HepG2 (cell line): Measurements from ENCODE around the gene SERPIND1. TPM values are rescaled to one million over a fixed set of nuclear protein-coding genes. Genes with fewer than 3 reads are reported as not detected.

Experiments
- ATAC-seq: fragments of 200-7000 bp; cut with Tn5 transposase; 3 replicates; pipeline ENCODE4 v1.9.1; 2020; ENCODE audit warnings: mild to moderate bottlenecking, moderate library complexity
- BruUV-seq: library from RNA; stranded (reverse); fragments of 400-500 nt; replicated peaks from 2 replicates; lab custom pipeline; 2021; lab: Mats Ljungman, UMichigan
- CTCF ChIA-PET: fragments of 300-600 bp; formaldehyde crosslinking; extraction: SDS; loops from one replicate; lab custom pipeline; 2021; ENCODE audit warnings: low total read pairs, inconsistent platforms, low intra/inter-chr PET ratio; lab: Yijun Ruan, JAX
- POLR2A ChIA-PET: fragments of 350-600 bp; sonication (Branson Sonifier 250); formaldehyde crosslinking; loops from one replicate; lab custom pipeline; 2020; ENCODE audit warnings: antibody characterized with exemption, inconsistent platforms; lab: Yijun Ruan, JAX
- DNase-seq: peaks from one replicate; pipeline ENCODE4 v3.0.0-alpha.2; 2015; ENCODE audit warnings: low spot score
- FAIRE-seq: peaks from 3 replicates; lab custom pipeline; 2011; peaks lifted over from hg19 to GRCh38; lab: Jason Lieb, UNC
- H2AFZ ChIP-seq: one replicate; pipeline ENCODE4 v1.6.1; 2011; ENCODE audit warnings: low read length, inconsistent platforms
- H3K27ac ChIP-seq: fragments of 300-600 bp; 3 replicates; pipeline ENCODE4 v1.8.0; 2011; ENCODE audit warnings: mixed run types, mild to moderate bottlenecking, mixed read lengths, low read length, inconsistent platforms; ENCODE audit not compliant: insufficient read depth; ENCODE audit errors: extremely low read length
- H3K27me3 ChIP-seq, 2 experiments: fragments of 200-600 bp in 1 of 2; 2 replicates in 1 of 2; 3 replicates in 1 of 2; pipeline versions ENCODE4 v1.6.0 to v1.8.0; 2011; ENCODE audit warnings: low read length in 2 of 2, mild to moderate bottlenecking in 2 of 2, moderate library complexity in 2 of 2, inconsistent platforms in 1 of 2; ENCODE audit not compliant: insufficient read depth in 2 of 2, control insufficient read depth in 1 of 2
- H3K36me3 ChIP-seq, 2 experiments: fragments of 200-600 bp in 1 of 2; replicated peaks in 1 of 2; 2 replicates in 1 of 2; 3 replicates in 1 of 2; pipeline versions ENCODE4 v1.5.1 to v1.8.0; 2011; ENCODE audit warnings: low read length in 2 of 2, inconsistent platforms in 1 of 2; ENCODE audit not compliant: insufficient read depth in 2 of 2, control insufficient read depth in 1 of 2
- H3K4me1 ChIP-seq: 2 replicates; pipeline ENCODE4 v1.5.1; 2012; ENCODE audit warnings: low read length, inconsistent platforms; ENCODE audit not compliant: insufficient read depth
- H3K4me2 ChIP-seq: 2 replicates; pipeline ENCODE4 v1.6.0; 2011; ENCODE audit warnings: low read depth, low read length, inconsistent platforms
- H3K4me3 ChIP-seq, 3 experiments: fragments of 200-600 bp in 1 of 3; sonication (generic), shearing (Covaris generic) in 1 of 3; replicated peaks in 1 of 3; 2 replicates each; pipeline ENCODE4 v1.5.1; 2011 to 2016; ENCODE audit warnings: low read length in 3 of 3, inconsistent platforms in 2 of 3, low read depth in 2 of 3, mild to moderate bottlenecking in 2 of 3, control low read depth in 1 of 3, mixed read lengths in 1 of 3; ENCODE audit not compliant: insufficient read depth in 1 of 3
- H3K79me2 ChIP-seq: one replicate; pipeline ENCODE4 v1.6.1; 2011; ENCODE audit warnings: low read length, inconsistent platforms; ENCODE audit not compliant: insufficient read depth
- H3K9ac ChIP-seq: 2 replicates; pipeline ENCODE4 v1.6.0; 2011; ENCODE audit warnings: mild to moderate bottlenecking, low read depth, low read length, inconsistent platforms; ENCODE audit not compliant: insufficient read depth
- H3K9me3 ChIP-seq: 2 replicates; pipeline ENCODE4 v1.5.1; 2012; ENCODE audit warnings: mild to moderate bottlenecking, low read length
- H4K20me1 ChIP-seq: 2 replicates; pipeline ENCODE4 v1.6.0; 2011; ENCODE audit warnings: inconsistent platforms, mild to moderate bottlenecking, low read length, moderate library complexity; ENCODE audit not compliant: insufficient read depth
- FOXA1 ChIP-seq, 2 experiments: fragments of 450-650 bp in 1 of 2; sonication (generic) in 1 of 2; formaldehyde crosslinking in 1 of 2; IDR thresholded peaks; 2 replicates each; pipeline versions ENCODE4 v1.4.0 to v1.6.1; 2016 to 2020; ENCODE audit warnings: missing genetic modification reagents in 1 of 2
- KDM5A ChIP-seq: fragments of 200-600 bp; sonication (generic); IDR thresholded peaks from 2 replicates; pipeline ENCODE4 v1.7.0; 2018; ENCODE audit warnings: antibody characterized with exemption, mild to moderate bottlenecking, low read length, borderline replicate concordance
- MTA1 ChIP-seq: sonication (generic); formaldehyde crosslinking; IDR thresholded peaks from 2 replicates; pipeline ENCODE4 v1.4.0; 2020; ENCODE audit warnings: missing genetic modification reagents, mild to moderate bottlenecking, borderline replicate concordance
- MXD4 ChIP-seq: IDR thresholded peaks from 2 replicates; pipeline ENCODE4 v1.6.1; 2016; ENCODE audit warnings: mild to moderate bottlenecking, missing biosample characterization, missing genetic modification reagents
- NFIB ChIP-seq: sonication (generic); formaldehyde crosslinking; IDR thresholded peaks from 2 replicates; pipeline ENCODE4 v1.9.0; 2021; ENCODE audit warnings: missing genetic modification reagents, mild to moderate bottlenecking, borderline replicate concordance
- PAX8 ChIP-seq: sonication (generic); formaldehyde crosslinking; IDR thresholded peaks from 2 replicates; pipeline ENCODE4 v1.8.0; 2022; ENCODE audit warnings: mild to moderate bottlenecking, missing genetic modification reagents, borderline replicate concordance
- SMAD3 ChIP-seq: sonication (generic); formaldehyde crosslinking; IDR thresholded peaks from 2 replicates; pipeline ENCODE4 v1.4.0; 2020; ENCODE audit warnings: missing genetic modification reagents
- XBP1 ChIP-seq: sonication (generic); formaldehyde crosslinking; IDR thresholded peaks from 2 replicates; pipeline ENCODE4 v1.5.0; 2020; ENCODE audit warnings: missing genetic modification reagents
- ZC3H4 ChIP-seq: sonication (generic); formaldehyde crosslinking; IDR thresholded peaks from 2 replicates; pipeline ENCODE4 v1.4.0; 2020; ENCODE audit warnings: missing genetic modification reagents, borderline replicate concordance
- ZNF10 ChIP-seq: sonication (generic); formaldehyde crosslinking; IDR thresholded peaks from 2 replicates; pipeline ENCODE4 v1.4.0; 2020; ENCODE audit warnings: mild to moderate bottlenecking, low read depth, missing genetic modification reagents, borderline replicate concordance
- ZNF552 ChIP-seq: sonication (generic); formaldehyde crosslinking; IDR thresholded peaks from 2 replicates; pipeline ENCODE4 v1.9.0; 2022; ENCODE audit warnings: missing genetic modification reagents, mild to moderate bottlenecking, borderline replicate concordance
- ZNF644 ChIP-seq: IDR thresholded peaks from 2 replicates; pipeline ENCODE4 v1.6.1; 2016; ENCODE audit warnings: low read depth
- ZNF720 ChIP-seq: sonication (generic); formaldehyde crosslinking; IDR thresholded peaks from 2 replicates; pipeline ENCODE4 v1.4.0; 2020; ENCODE audit warnings: missing genetic modification reagents
- WGBS: methylation state at CpG from one replicate; pipeline ENCODE4 v1.1.6; 2017; ENCODE audit warnings: low lambda C conversion rate; 5-methylcytosine and 5-hydroxymethylcytosine counted together
- in situ Hi-C: cut with HindIII; loops from 2 replicates; pipeline ENCODE4 v1.10.0; 2017; ENCODE audit warnings: low pct_unique_long_range_greater_than_20kb; ENCODE audit not compliant: extremely low pct_ligation_motif_present
- intact Hi-C: fragments of 100-400 bp; cut with micrococcal nuclease; formaldehyde crosslinking; loops from one replicate; pipeline ENCODE4 v1.10.0; 2022; ENCODE audit not compliant: unreplicated experiment
- polyA plus RNA-seq, 8 experiments: library from polyadenylated mRNA; depleted of rRNA in 3 of 8; stranded (reverse) in 7 of 8; unstranded in 1 of 8; fragments of >200 nt; fragmentation: Illumina TruSeq in 4 of 8; extraction: Trizol in 4 of 8; gene quantifications; 2 replicates each; pipeline versions ENCODE4 v1.2.1 to v1.2.3, GENCODE V29; 2011 to 2016; ENCODE audit warnings: low read depth in 4 of 8, missing spikeins in 1 of 8, mixed read lengths in 1 of 8; ENCODE audit not compliant: insufficient read depth in 1 of 8
- total RNA-seq, 5 experiments: library from RNA; depleted of rRNA; stranded (reverse); fragments of >200 nt; fragmentation: Illumina TruSeq; extraction: Trizol; gene quantifications; 2 replicates each; pipeline ENCODE4 v1.2.3, GENCODE V29; 2016; ENCODE audit warnings: low read depth in 1 of 5
- TF ChIP-seq, protein P1 (sequence below): sonication (generic); formaldehyde crosslinking; IDR thresholded peaks from 2 replicates; pipeline ENCODE4 v1.5.0; 2020; ENCODE audit warnings: mild to moderate bottlenecking, missing genetic modification reagents
- TF ChIP-seq, protein P2 (sequence below): sonication (generic); formaldehyde crosslinking; IDR thresholded peaks from 2 replicates; pipeline ENCODE4 v1.5.0; 2020; ENCODE audit warnings: missing genetic modification reagents

SERPIND1 gene
- total and polyA plus RNA-seq, 2 of the 13 experiments (the other 11 are each of a cell fraction or from before 2014, with no cell fraction given): 111 to 350 TPM

DNA sequence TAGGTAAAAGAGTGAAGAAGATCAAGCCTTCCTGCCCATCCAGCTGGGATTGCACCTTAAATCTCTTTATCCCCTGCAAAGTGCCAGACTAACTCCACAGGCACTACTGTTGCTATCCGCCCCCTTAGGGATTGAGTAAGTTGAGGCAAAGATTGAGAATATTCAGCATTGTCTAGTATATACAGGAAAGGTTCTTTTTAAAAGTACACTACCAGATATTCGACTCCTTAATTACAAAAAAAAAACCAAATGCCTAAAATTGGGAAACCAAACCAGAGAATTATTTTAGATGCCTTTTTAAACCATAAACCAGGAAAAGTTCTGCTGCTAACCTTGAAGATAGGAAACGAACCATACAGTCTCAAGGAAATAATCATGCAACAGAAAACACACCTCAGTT lies 11.5 kb downstream of the SERPIND1 start:
- Histone ChIP-seq H4K20me1 (peaks cover 20% of the 10 kb centered on the region), H3K9ac (no peak overlapping the region), H3K27me3 (no peaks in the 10 kb centered on the region), H2AFZ (no peak overlapping the region), H3K27ac (no peak overlapping the region), H3K79me2 (peaks cover 32% of the 10 kb centered on the region), H3K36me3 (peaks cover 36 to 85% of the 10 kb centered on the region in 2 experiments), H3K9me3 (no peaks in the 10 kb centered on the region), H3K4me2 (no peak overlapping the region), H3K4me1 (peaks cover 69% of the 10 kb centered on the region), H3K4me3 (no peak overlapping the region)
- DNase-seq (no peak), FAIRE-seq (no peak), ATAC-seq (no peak)
- POLR2A ChIA-PET: interaction anchor here (11.1 kb wide), 1 partner anchor 10 kb away, joined by 172 read pairs; the partner anchor contains the start of gene SERPIND1
- 93% methylated on average over 3 of the region's 3 CpGs for WGBS
- no peak for TF ChIP-seq ZNF552
- TF ChIP-seq NFIB (CRISPR knock-in tag): no peak
- no peak for TF ChIP-seq ZNF720 (CRISPR knock-in tag)
- TF ChIP-seq, protein P1, sequence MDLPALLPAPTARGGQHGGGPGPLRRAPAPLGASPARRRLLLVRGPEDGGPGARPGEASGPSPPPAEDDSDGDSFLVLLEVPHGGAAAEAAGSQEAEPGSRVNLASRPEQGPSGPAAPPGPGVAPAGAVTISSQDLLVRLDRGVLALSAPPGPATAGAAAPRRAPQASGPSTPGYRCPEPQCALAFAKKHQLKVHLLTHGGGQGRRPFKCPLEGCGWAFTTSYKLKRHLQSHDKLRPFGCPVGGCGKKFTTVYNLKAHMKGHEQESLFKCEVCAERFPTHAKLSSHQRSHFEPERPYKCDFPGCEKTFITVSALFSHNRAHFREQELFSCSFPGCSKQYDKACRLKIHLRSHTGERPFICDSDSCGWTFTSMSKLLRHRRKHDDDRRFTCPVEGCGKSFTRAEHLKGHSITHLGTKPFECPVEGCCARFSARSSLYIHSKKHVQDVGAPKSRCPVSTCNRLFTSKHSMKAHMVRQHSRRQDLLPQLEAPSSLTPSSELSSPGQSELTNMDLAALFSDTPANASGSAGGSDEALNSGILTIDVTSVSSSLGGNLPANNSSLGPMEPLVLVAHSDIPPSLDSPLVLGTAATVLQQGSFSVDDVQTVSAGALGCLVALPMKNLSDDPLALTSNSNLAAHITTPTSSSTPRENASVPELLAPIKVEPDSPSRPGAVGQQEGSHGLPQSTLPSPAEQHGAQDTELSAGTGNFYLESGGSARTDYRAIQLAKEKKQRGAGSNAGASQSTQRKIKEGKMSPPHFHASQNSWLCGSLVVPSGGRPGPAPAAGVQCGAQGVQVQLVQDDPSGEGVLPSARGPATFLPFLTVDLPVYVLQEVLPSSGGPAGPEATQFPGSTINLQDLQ: no peak
- TF ChIP-seq SMAD3: no peak
- no peak for TF ChIP-seq XBP1 (CRISPR knock-in tag)
- TF ChIP-seq, protein P2, sequence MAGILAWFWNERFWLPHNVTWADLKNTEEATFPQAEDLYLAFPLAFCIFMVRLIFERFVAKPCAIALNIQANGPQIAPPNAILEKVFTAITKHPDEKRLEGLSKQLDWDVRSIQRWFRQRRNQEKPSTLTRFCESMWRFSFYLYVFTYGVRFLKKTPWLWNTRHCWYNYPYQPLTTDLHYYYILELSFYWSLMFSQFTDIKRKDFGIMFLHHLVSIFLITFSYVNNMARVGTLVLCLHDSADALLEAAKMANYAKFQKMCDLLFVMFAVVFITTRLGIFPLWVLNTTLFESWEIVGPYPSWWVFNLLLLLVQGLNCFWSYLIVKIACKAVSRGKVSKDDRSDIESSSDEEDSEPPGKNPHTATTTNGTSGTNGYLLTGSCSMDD (CRISPR knock-in tag): no peak
- TF ChIP-seq ZNF10 (CRISPR knock-in tag): no peak
- no peak for TF ChIP-seq PAX8 (CRISPR knock-in tag)
- no peak for TF ChIP-seq ZC3H4 (CRISPR knock-in tag)
- no peak for TF ChIP-seq MTA1 (CRISPR knock-in tag)
- no peak for TF ChIP-seq MXD4 (CRISPR knock-in tag)
- TF ChIP-seq FOXA1 (IDR thresholded peaks at IDR 0.05): no peak
- TF ChIP-seq FOXA1 (CRISPR knock-in tag; IDR thresholded peaks at IDR 0.05): no peak
- no peak for TF ChIP-seq KDM5A
- no peak for TF ChIP-seq ZNF644 (CRISPR knock-in tag)
- in situ Hi-C loops (no loop called here), intact Hi-C loops (no loop called here)
- BruUV-seq: no TSS peak
- CTCF ChIA-PET: interaction anchor here (2.2 kb wide), 1 partner anchor 27 kb away, joined by 18 read pairs; no protein-coding TSS in a partner anchor
